Activated CD4-positive, alpha-beta T cell treated with anti-CD3 and anti-CD28 coated beads, Interleukin-2, amount 50 U/mL, for 1 hour (primary cell): ENCODE measurements around the gene RAD17.
A peak's percentile ranks its signal among the peaks of the same experiment; 100 is the strongest.
"Not testable (repeated sequence)": the region's sequence is repeated elsewhere in the genome, so short reads cannot be mapped to it uniquely, and the experiment has no call there.

ENCODE experiments used
- DNase-seq: peaks from one replicate; pipeline ENCODE4 v3.0.0-alpha.2; 2020

Gene RAD17

GRCh38 chr5:69369340-69370121, at the start of gene RAD17, which contains the start of the genes AK6 and TAF9:
Gene RAD17 (plus strand): TSS chr5:69369818. CDS start chr5:69372209, 2,391 bp downstream.
Gene AK6 (minus strand): TSS chr5:69369520. CDS start chr5:69369490, 30 bp downstream.
Gene TAF9 (minus strand): TSS chr5:69369520. CDS start chr5:69365737, 3,783 bp downstream.
- peak; percentile 87 for DNase-seq

GRCh38 chr5:69326365-69326764, 43.3 kb upstream of the RAD17 start:
- DNase-seq, result no peak

- no peak for DNase-seq
Measured at GRCh38 chr5:69329905-69330489, 39.6 kb upstream of the RAD17 start.

- DNase-seq, result no peak
Measured at GRCh38 chr5:69331528-69332445, 37.8 kb upstream of the RAD17 start.

GRCh38 chr5:69333668-69334315, 35.8 kb upstream of the RAD17 start:
- DNase-seq, result not testable (repeated sequence)

- peak; percentile 77 for DNase-seq
Measured at GRCh38 chr5:69334793-69335268, 34.8 kb upstream of the RAD17 start.

GRCh38 chr5:69335341-69335935, 34.2 kb upstream of the RAD17 start:
- no peak for DNase-seq

GRCh38 chr5:69341520-69342161, 28.0 kb upstream of the RAD17 start:
- DNase-seq, result no peak

GRCh38 chr5:69343083-69343482, 26.5 kb upstream of the RAD17 start:
- no peak for DNase-seq

- DNase-seq, result no peak
Measured at GRCh38 chr5:69350664-69351063, 19.0 kb upstream of the RAD17 start.

GRCh38 chr5:69359699-69360098, 9.9 kb upstream of the RAD17 start:
- no peak for DNase-seq

GRCh38 chr5:69360442-69360841, 9.2 kb upstream of the RAD17 start:
- no peak for DNase-seq

- DNase-seq, result no peak
Measured at GRCh38 chr5:69364414-69364813, 5.2 kb upstream of the RAD17 start.

GRCh38 chr5:69364850-69365249, 4.8 kb upstream of the RAD17 start:
- no peak for DNase-seq

GRCh38 chr5:69367697-69368279, 1.8 kb upstream of the RAD17 start:
- no peak for DNase-seq

- DNase-seq, result no peak
Measured at GRCh38 chr5:69368458-69369339, 919 bp upstream of the RAD17 start.

- DNase-seq, result not testable (repeated sequence)
Measured at GRCh38 chr5:69370335-69370734, 717 bp downstream of the RAD17 start.

GRCh38 chr5:69372394-69372793, 2.8 kb downstream of the RAD17 start:
- no peak for DNase-seq

GRCh38 chr5:69374911-69375446, 5.4 kb downstream of the RAD17 start:
- no peak for DNase-seq

- no peak for DNase-seq
Measured at GRCh38 chr5:69378376-69378775, 8.8 kb downstream of the RAD17 start.
